Activated naive CD8-positive, alpha-beta T cell treated with anti-CD3 and anti-CD28 coated beads, Interleukin-2, amount 10 ng/mL, durations not matched to agents 7 days and 5 days (primary cell): ENCODE data around the gene STK16. TPM values are rescaled to one million over a fixed set of nuclear protein-coding genes. Genes with fewer than 3 reads are reported as not detected.
A peak's percentile ranks its signal among the peaks of the same experiment; 100 is the strongest.

ENCODE experiments used
- ATAC-seq: fragments of 150-1000 bp; cut with Tn5 transposase; one replicate; pipeline ENCODE4 v1.10.0; 2021; ENCODE audit warnings: low read depth, moderate library complexity
- POLR2A ChIA-PET: fragments of 350-600 bp; sonication (Branson Sonifier 250); formaldehyde crosslinking; loops from one replicate; lab custom pipeline; 2021; ENCODE audit warnings: antibody characterized with exemption; lab: Charles Lee
- DNase-seq: peaks from one replicate; pipeline ENCODE4 v3.0.0; 2021
- H3K27ac Mint-ChIP-seq: one replicate; pipeline ENCODE4 v1.8.0; 2022; ENCODE audit warnings: mild to moderate bottlenecking, mixed read lengths
- H3K27me3 Mint-ChIP-seq: one replicate; pipeline ENCODE4 v1.8.0; 2022; ENCODE audit warnings: mild to moderate bottlenecking, moderate library complexity, mixed read lengths
- H3K36me3 Mint-ChIP-seq: one replicate; pipeline ENCODE4 v1.8.0; 2021; ENCODE audit warnings: mild to moderate bottlenecking, mixed read lengths
- H3K4me1 Mint-ChIP-seq: one replicate; pipeline ENCODE4 v1.8.0; 2021; ENCODE audit warnings: mixed read lengths
- H3K4me3 Mint-ChIP-seq: one replicate; pipeline ENCODE4 v1.8.0; 2022; ENCODE audit warnings: mild to moderate bottlenecking, moderate library complexity, mixed read lengths
- H3K9me3 Mint-ChIP-seq: one replicate; pipeline ENCODE4 v1.8.0; 2021; ENCODE audit warnings: mixed read lengths
- total RNA-seq, 2 experiments: library from RNA; stranded (reverse); gene quantifications; one replicate each; pipeline ENCODE4 v1.2.3, GENCODE V29; 2021

Gene STK16
- total RNA-seq, 2 experiments from 2014 or later, result 34.0 to 36.0 TPM

- H3K27ac Mint-ChIP-seq, result no peak overlapping the region
- ATAC-seq (no peak), DNase-seq (no peak)
- H3K4me1 Mint-ChIP-seq, result peaks cover 14% of the 10 kb centered on the region
- no peaks in the 10 kb centered on the region for H3K9me3 Mint-ChIP-seq
- H3K36me3 Mint-ChIP-seq, result no peaks in the 10 kb centered on the region
- no peak overlapping the region for H3K4me3 Mint-ChIP-seq
- POLR2A ChIA-PET, result interaction anchor here (0.6 kb wide), 1 partner anchor 299 kb away, joined by 3 read pairs; no protein-coding TSS in a partner anchor
- peaks cover 8% of the 10 kb centered on the region for H3K27me3 Mint-ChIP-seq
Measured at GRCh38 chr2:219291394-219291793, 46.1 kb downstream of the STK16 start.

GRCh38 chr2:219291910-219292490 lies 46.7 kb downstream of the STK16 start:
- Mint-ChIP-seq H3K27me3 (peaks cover 8% of the 10 kb centered on the region), H3K27ac (no peak overlapping the region), H3K36me3 (no peaks in the 10 kb centered on the region), H3K4me1 (peaks cover 15% of the 10 kb centered on the region), H3K9me3 (no peaks in the 10 kb centered on the region), H3K4me3 (no peak overlapping the region)
- ATAC-seq (no peak), DNase-seq (no peak)
- POLR2A ChIA-PET, result interaction anchor here (1.0 to 1.4 kb wide), 2 partner anchors 12 to 42 kb away, joined by 3 to 4 read pairs; partner anchors contain the start of gene DNAJB2

- Mint-ChIP-seq H3K9me3 (no peaks in the 10 kb centered on the region), H3K27me3 (peaks cover 8% of the 10 kb centered on the region), H3K4me1 (peaks cover 17% of the 10 kb centered on the region), H3K4me3 (no peak overlapping the region), H3K36me3 (no peaks in the 10 kb centered on the region), H3K27ac (no peak overlapping the region)
- DNase-seq, result no peak
- POLR2A ChIA-PET, result interaction anchor here (1.0 to 1.4 kb wide), 2 partner anchors 13 to 43 kb away, joined by 3 to 4 read pairs; partner anchors contain the start of gene DNAJB2
- no peak for ATAC-seq
Measured at GRCh38 chr2:219292616-219293015, 47.3 kb downstream of the STK16 start.

GRCh38 chr2:219293736-219294231 lies 48.5 kb downstream of the STK16 start:
- Mint-ChIP-seq H3K9me3 (no peaks in the 10 kb centered on the region), H3K4me1 (peaks cover 19% of the 10 kb centered on the region), H3K27me3 (peaks cover 8% of the 10 kb centered on the region), H3K27ac (peak overlapping the region; percentile 70), H3K4me3 (peak overlapping the region; percentile 84), H3K36me3 (no peaks in the 10 kb centered on the region)
- no peak for DNase-seq
- POLR2A ChIA-PET, result interaction anchor here (1.1 to 2.8 kb wide), 4 partner anchors 14 to 134 kb away, joined by 3 to 27 read pairs (median 13); partner anchors contain the start of genes DNAJB2, NHEJ1, TUBA4A and TUBA4B
- ATAC-seq, result no peak

- peak; percentile 95 for DNase-seq
- H3K27ac Mint-ChIP-seq, result peak overlapping the region; percentile 70
- H3K4me3 Mint-ChIP-seq, result peak overlapping the region; percentile 84
- peak; percentile 92 for ATAC-seq
- peaks cover 23% of the 10 kb centered on the region for H3K4me1 Mint-ChIP-seq
- H3K9me3 Mint-ChIP-seq, result no peaks in the 10 kb centered on the region
- H3K36me3 Mint-ChIP-seq, result no peaks in the 10 kb centered on the region
- POLR2A ChIA-PET, result interaction anchor here (0.6 to 2.8 kb wide), 17 partner anchors 8 to 148 kb away, joined by 3 to 27 read pairs (median 4); partner anchors contain the start of genes ANKZF1, ATG9A, CNPPD1 and DNAJB2
- peaks cover 8% of the 10 kb centered on the region for H3K27me3 Mint-ChIP-seq
Measured at GRCh38 chr2:219294356-219295351, 49.4 kb downstream of the STK16 start.

GRCh38 chr2:219296142-219296541 lies 50.9 kb downstream of the STK16 start:
- H3K27ac Mint-ChIP-seq, result no peak overlapping the region
- H3K4me3 Mint-ChIP-seq, result no peak overlapping the region
- H3K27me3 Mint-ChIP-seq, result peaks cover 11% of the 10 kb centered on the region
- POLR2A ChIA-PET, result interaction anchor here (2.7 to 2.8 kb wide), 2 partner anchors 17 to 43 kb away, joined by 16 to 27 read pairs; partner anchors contain the start of genes DNAJB2, TUBA4A and TUBA4B
- peaks cover 23% of the 10 kb centered on the region for H3K4me1 Mint-ChIP-seq
- ATAC-seq, result no peak
- DNase-seq, result no peak
- H3K9me3 Mint-ChIP-seq, result no peaks in the 10 kb centered on the region
- no peaks in the 10 kb centered on the region for H3K36me3 Mint-ChIP-seq

GRCh38 chr2:219296631-219297391 lies 51.5 kb downstream of the STK16 start:
- Mint-ChIP-seq H3K36me3 (no peaks in the 10 kb centered on the region), H3K9me3 (no peaks in the 10 kb centered on the region), H3K27me3 (peaks cover 14% of the 10 kb centered on the region), H3K4me3 (no peak overlapping the region), H3K27ac (no peak overlapping the region), H3K4me1 (peaks cover 23% of the 10 kb centered on the region)
- no peak for ATAC-seq
- no peak for DNase-seq
- POLR2A ChIA-PET, result no interaction called here

GRCh38 chr2:219297766-219298456 lies 52.6 kb downstream of the STK16 start:
- ATAC-seq (no peak), DNase-seq (no peak)
- Mint-ChIP-seq H3K4me1 (peaks cover 23% of the 10 kb centered on the region), H3K4me3 (no peak overlapping the region), H3K36me3 (no peaks in the 10 kb centered on the region), H3K27me3 (peaks cover 15% of the 10 kb centered on the region), H3K9me3 (no peaks in the 10 kb centered on the region), H3K27ac (no peak overlapping the region)
- POLR2A ChIA-PET, result no interaction called here

GRCh38 chr2:219298759-219299371 lies 53.6 kb downstream of the STK16 start:
- ATAC-seq, result peak; percentile 54
- peak; percentile 90 for DNase-seq
- Mint-ChIP-seq H3K36me3 (no peaks in the 10 kb centered on the region), H3K27me3 (peaks cover 21% of the 10 kb centered on the region), H3K4me1 (peaks cover 23% of the 10 kb centered on the region), H3K27ac (no peak overlapping the region), H3K9me3 (no peaks in the 10 kb centered on the region), H3K4me3 (peak overlapping the region; percentile 58)
- POLR2A ChIA-PET, result interaction anchor here (1.1 kb wide), 1 partner anchor 70 kb away, joined by 3 read pairs; the partner anchor contains the start of genes ANKZF1 and ATG9A

GRCh38 chr2:219299372-219299760 lies 54.1 kb downstream of the STK16 start:
- no peak for DNase-seq
- POLR2A ChIA-PET, result interaction anchor here (1.1 kb wide), 1 partner anchor 70 kb away, joined by 3 read pairs; the partner anchor contains the start of genes ANKZF1 and ATG9A
- Mint-ChIP-seq H3K4me3 (peak overlapping the region; percentile 58), H3K9me3 (no peaks in the 10 kb centered on the region), H3K27me3 (peaks cover 22% of the 10 kb centered on the region), H3K36me3 (no peaks in the 10 kb centered on the region), H3K27ac (no peak overlapping the region), H3K4me1 (peaks cover 18% of the 10 kb centered on the region)
- ATAC-seq, result no peak
